HPDE6-E6E7 (cell line): ENCODE measurements around the gene FIGNL2.
"Not testable (repeated sequence)": the region's sequence is repeated elsewhere in the genome, so short reads cannot be mapped to it uniquely, and the experiment has no call there.

Experiments used
- DNase-seq: peaks from one replicate; pipeline ENCODE4 v3.0.0; 2011; ENCODE audit warnings: missing footprints; ENCODE audit errors: extremely low spot score

FIGNL2 gene

DNA sequence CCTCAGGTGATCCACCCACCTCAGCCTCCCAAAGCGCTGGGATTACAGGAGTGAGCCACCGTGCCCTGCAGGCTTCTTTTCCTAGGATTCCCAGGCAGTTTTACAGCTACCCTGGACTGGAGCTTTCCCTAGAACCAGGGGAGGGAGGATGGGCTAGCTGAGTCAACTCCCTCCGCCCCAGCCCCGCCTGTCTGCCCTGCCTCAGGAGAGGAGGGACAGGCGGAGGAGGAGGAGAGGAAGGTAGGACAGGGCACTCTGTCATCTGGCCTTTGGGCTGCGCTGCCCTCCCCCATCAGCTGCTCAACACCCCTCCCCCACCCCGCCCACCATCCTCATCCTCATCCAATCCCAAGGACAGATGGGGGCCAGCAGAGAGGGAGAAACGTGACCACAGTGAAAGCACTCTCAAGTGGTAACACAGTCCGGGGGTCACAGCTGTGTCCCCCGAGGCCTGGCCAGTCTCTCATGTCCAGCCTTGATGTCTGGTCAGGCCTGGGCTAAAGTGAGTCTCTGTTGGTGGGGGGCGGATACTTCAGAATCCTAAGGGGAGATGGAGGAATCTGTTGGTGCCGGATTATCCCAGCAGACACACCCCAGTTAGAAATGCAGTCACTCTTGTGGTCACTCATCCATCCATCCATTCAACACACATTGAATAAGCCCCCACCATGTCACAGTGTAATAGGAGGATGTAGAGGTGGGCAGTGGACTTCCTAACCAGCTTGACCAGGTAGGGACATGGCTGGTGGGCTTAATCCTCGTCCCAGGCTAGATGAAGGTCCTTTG, 12.3 kb downstream of the FIGNL2 start:
- peak; percentile 27 for DNase-seq

DNA sequence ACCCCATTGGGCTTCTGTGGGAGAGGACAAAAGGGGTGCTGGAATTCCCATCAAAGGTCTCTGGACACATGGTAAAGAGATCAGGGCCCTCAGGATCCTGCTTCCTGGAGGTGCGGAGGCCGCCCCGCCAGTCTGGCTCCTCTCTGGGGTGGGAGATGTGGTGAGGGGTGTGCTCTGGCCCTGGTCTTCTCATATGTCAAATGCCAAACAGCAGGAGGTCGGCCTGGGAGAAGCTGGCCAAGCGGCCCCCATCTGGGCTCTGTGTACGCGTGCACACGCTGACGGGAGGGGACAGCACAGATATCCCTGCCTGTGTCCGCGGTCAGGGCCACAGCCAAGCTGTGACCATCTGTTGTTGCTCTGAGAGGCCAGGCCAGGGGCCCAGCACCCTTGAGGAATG, 14.1 kb downstream of the FIGNL2 start:
- DNase-seq: no peak

DNA sequence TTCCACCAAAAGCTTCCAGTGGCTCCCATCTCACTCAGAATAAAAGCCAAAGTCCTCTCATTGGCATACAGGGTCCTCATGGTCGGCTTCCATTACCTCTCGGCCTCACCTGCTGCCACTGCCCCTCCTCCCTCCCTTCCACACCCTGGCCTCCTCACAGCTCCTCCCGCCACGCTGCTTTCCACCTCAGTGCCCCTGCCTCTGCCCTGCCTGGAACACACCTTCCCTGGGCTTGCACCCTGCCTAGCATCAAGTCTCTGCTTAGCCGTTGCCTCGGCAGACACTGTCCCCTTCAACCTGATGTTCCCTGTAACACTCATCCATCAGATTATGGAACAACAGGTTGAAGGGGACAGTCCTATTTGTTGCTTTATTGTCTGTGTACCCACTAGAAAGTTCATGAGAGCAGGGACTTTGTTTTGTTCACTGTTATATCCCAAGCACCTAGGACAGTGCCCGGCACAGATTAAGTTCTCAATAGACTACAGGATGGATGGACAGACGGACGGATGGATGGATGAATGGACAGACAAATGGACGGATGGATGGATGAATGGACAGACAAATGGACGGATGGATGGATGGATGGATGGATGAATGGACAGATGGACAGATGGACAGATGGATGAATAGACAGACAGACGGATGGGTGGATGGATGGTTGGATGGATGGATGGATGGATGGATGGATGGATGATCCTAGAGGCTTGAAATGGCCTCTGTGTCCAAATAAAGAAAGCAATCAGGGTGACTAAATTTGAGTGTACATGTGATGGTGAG, 14.9 kb downstream of the FIGNL2 start:
- no peak for DNase-seq

DNA sequence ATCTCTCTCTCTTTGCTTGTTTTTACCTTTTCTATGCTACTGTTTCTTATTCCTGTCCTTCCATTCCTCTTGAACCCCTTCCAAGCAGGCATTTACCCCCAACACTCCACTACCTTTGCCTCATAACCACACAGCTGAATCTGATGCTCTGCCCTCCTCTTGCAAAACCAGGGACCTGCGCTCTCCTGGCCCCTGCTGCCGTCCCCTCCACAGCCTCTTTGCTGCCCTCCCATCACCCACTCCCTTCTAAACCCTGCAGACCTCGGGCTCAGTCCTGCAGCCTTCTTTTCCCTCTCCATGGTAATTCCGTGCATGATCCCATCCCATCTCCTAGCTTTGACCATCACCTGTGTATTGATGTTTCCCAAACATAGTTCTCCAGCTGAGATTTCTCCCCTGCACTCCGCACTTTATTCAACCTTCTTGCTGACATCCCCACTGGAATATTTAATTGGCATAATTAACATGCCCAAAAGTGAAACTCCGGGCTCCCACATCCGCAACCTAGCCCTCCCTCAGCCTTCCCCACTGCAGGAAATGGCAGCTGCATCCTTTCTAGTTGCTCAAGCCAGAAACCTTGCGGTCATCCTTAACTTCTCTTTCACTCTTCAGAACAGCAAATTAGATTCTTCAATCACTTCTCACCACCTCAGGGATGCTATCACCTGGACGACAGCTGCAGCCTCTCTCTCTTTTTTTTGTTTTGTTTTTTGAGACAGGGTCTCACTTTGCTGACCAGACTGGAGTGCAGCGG, 16.0 kb downstream of the FIGNL2 start:
- no peak for DNase-seq

DNA sequence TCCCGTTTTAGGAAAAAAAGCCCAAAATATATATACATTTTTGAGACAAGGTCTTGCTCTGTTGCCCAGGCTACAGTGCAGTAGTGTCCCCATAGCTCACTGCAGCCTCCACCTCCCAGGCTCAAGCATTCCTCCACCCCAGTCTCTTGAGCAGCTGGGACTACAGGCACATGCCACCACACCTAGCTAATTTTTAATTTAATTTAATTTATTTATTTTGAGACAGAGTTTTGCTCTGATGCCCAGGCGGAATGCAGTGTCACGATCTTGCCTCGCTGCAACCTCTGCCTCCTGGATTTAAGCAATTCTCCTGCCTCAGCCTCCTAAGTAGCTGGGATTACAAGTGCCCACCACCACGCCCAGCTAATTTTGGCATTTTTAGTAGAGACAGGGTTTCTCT, 16.7 kb downstream of the FIGNL2 start:
- not testable (repeated sequence) for DNase-seq

DNA sequence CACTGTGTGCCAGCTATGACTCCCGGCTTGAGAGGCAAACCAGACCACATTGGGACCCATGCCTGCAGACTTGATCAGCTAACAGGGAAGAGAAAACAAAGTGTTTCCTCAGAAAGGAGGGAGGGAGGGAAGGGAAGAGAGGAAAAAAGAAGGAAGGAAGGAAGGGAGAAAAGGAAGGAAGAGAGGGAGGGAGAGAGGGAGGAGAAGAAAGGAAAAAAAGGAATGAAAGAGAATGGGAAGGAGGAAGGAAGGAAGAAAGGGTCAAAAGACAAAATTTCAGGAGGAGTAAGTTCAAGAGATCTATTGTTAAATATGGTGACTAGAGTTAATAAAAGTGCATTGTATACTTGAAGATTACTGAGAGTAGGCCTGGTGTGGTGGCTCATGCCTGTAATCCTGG, 18.9 kb downstream of the FIGNL2 start:
- DNase-seq: no peak

DNA sequence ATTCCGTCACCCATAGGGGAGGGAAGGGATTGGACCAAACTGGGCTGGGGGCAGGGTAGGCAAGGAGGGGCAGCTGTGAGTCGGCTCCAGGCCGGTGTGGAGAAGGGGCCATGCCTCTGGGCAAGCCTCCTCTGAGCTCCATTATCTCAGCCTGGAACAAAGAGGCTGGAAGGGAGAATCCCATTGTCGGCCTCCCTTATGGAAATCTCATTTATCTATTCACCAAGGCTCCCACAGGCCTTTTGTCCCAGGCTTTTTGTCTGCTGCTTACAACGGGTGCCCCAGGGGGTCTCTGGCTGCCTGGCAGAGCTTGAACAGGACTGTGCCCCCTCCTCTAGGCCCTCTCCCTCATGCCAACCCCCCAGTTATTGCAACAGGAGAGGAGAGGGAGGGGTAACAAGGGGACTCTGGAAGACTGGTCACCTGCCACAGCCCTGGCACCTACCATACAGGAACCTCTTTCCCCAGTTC, 19.5 kb downstream of the FIGNL2 start:
- DNase-seq: no peak

DNA sequence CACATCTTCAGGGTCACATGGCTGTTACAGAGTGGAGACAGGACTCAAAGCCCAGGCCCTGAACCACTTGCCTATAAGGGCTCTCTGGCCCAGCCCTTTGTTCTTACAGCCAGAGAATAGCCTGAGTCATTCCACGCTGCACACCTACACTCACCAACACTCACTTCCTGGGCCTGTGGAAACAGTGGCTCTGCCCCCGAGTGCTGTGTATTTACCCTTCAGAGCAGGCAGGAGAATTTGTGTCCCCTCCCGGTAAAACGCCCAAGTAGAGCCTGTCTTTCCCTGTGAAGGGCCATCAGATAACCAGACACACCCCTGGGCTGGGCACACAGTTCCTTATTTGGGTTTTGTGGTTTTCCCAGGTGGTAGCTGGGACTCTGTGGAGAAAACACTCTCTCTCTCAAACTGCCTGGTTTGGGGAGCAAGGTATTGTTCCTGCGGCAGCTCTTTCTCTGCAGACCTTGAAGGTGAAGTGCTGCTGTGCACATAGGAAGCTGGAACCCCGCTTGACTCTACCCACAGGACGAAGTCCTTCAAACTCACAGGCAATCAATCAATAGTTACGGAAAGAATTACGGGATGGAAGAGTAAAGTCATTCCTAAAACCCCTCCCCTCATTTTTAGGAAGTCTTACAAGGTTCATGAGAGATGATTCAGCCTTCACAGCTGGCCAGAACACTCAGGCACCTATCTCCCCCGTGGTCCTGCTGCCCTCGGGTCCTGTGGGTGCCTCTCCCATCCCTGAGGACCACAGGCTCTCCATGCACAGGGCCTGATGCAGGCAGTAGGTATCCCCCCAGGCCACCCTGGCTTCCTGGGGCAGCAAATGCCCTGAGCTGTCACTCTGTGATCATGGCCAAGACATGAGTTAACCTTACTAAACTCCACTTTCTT, 20.3 kb downstream of the FIGNL2 start:
- peak; percentile 33 for DNase-seq

DNA sequence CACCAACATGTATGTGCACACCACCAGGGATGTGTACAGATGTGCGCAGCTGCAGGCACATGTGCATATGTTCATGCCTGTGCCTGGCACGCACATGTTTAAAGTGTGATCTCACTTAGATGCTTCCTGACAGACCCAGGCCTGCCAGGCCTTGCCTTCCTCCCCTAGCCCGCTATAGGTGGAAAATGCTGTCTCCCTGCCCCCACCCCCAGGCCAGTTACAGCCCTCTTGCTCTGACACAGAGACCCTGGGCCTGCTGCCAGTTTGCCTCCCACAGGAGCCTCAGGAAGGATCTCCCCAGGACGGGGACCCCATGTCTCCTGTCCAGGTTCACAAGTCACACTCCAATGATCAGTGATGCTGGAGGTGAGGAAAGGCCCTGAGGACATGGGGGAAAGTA, 21.6 kb downstream of the FIGNL2 start:
- no peak for DNase-seq

DNA sequence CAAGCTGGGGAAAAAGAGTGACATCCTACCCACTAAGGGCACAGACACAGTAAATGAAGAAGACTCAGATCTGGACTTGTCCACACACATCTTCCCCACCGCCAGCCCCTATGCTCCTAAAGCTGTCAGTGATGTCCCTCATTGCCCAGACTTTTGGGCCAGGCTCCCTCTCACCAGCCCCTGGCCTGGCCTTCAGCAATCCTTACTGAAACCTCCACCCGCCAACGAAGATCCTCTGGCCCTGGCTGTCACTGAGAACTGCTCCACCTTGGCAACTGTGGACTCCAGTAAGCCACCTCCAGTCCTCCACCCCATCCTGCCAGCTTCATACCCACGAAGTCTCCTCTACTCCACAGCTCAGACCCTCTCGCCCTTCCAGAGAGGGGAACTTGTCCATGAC, 23.3 kb downstream of the FIGNL2 start:
- DNase-seq: no peak

DNA sequence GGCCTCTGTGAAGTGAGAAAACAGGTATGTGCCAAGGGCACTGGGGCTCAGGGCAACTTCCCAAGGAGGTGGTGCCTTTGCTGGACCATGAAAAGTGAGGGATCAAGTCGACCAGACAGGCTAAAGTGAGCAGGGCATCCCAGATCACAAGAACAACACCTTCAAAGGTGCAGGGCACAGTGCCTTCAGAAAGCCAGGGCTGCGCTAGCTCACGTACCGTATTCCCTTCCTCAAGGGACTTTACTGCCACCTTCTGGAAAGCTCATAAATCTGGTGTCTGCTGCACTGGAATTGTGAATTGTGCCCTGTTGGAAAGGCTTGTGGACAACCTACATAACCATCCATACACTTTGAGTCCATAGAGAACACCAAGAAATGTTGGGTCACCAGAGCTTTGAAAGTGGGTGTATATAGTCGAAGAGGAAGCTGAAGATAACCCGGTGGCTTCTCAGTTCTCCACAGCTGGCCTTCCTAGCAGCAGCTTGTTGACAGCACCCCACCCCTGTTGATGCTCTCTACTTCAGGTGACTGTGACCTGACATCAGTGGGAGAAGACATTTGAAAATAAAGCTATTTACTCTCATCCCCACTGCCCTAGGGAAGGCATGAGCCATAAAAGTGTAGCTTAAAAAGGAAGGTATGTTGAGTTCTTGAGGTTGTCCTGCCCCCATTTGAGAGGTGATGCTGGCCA, 24.5 kb downstream of the FIGNL2 start:
- DNase-seq: peak; percentile 56

DNA sequence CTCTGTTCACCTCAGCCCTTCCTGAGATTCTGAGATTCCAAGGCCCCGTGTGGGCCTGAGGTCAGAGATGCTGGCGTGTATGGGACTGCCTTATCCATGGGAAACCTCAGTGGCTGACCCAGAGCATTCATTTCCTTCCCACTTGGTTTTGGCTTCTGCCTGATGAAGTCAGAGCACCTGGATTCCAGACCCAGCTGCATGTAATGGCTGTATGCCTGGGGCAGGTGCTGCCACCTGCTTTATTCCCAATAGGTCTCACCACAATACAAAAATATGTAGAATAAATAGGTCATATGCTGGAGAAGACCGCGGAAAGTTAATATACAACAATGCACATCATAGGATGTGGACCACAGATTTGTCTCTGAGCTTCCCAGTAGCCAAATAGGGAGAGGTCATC, 25.6 kb downstream of the FIGNL2 start:
- no peak for DNase-seq

DNA sequence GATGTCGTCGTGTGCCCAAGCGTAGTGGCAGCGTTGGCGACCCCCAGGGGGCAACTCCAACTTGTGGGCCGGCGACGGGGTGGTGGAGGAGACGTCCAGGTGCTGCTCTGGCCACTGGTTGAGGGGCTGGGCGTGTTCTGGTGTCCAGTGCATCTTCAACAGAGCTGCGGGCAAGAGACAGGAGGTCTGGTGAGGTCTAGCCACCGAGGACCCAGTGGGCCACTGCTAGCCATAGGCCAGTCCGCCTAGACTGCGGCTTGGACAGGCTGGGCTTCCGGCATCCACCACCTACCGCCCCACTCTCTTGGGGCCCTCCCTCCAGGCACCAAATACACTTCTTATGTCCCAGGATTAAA, 26.3 kb downstream of the FIGNL2 start:
- no peak for DNase-seq

DNA sequence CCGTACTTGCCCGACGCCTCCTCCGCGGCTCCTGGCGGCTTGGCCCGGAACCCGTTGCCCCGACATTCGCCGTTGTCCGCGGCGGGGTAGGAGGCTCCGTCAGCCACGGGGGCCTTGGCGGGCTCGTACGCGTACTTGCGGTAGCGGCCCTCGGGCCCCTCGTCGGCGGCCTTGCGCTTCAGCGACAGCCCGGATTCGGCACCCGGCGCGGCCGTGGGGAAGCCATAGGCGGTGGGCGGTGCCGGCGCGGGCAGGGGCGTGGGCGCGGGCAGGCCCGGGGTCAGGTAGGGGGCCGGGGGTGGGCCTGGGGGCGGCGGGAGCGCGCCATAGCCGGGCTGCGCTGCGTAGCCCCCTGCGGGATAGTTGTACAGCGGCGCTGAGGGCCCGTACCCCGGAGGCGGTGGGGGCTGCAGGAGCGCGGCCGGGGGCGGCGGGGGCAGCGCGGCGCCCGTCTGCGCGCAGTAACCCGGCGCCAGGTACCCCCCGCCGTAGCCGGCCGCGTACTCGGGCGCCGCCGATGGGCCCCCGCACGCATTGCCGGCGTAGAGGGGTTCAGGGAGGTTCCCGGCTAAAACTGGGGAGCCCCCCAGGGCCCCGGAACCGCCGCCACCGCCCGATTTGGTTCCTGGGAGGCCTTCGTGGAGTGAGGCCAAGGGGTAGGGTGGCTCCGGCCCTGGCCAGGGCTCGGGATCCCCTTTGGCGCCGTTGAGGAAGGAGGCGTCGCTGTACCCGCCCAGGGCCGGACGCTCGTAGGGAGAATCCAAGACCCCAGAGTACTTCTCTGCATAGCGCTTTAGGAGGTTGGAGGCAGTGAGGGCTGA, 26.9 kb downstream of the FIGNL2 start:
- no peak for DNase-seq

DNA sequence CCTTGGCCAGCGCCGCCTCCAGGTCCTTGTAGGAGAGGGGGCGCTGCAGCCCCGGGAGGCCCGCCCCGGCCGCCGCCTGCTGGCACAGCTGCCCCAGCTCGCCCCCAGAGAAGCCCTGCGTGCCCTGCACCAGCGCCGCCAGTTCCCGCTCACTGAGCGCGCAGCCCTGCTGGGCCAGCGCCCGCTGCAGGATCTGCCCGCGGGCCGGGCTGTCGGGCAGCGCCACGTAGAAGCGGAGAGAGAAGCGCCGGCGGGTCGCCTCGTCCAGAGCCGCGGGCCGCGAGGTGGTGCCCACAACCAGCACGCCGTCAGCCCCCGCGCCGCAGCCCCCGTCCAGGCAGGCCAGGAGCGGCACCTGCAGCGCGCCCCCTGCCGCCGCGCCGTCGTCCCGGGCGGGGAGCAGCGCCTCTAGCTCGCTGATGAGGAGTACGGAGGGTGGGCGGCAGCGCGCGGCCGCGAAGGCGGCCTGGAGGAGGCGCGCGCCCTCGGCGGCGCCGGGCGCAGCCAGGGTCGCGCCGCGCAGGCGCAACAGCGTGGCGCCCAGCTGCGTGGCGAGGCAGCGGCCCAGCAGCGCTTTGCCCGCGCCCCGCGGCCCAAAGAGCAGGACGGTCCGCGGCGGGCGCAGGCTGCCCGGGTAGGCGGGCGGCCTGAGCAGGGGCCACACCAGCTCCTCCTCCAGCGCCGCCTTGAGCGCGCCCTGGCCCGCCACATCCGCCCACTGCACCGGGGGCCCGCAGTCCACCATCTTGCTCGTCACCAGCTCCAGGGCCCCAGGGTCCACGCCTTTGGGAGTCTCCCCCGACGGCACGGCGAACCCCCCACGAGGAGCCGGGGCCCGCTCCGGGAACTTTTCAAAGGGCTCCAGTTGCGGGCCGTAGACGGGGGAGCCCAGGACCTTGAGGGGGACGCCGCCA, 27.7 kb downstream of the FIGNL2 start:
- DNase-seq: no peak

DNA sequence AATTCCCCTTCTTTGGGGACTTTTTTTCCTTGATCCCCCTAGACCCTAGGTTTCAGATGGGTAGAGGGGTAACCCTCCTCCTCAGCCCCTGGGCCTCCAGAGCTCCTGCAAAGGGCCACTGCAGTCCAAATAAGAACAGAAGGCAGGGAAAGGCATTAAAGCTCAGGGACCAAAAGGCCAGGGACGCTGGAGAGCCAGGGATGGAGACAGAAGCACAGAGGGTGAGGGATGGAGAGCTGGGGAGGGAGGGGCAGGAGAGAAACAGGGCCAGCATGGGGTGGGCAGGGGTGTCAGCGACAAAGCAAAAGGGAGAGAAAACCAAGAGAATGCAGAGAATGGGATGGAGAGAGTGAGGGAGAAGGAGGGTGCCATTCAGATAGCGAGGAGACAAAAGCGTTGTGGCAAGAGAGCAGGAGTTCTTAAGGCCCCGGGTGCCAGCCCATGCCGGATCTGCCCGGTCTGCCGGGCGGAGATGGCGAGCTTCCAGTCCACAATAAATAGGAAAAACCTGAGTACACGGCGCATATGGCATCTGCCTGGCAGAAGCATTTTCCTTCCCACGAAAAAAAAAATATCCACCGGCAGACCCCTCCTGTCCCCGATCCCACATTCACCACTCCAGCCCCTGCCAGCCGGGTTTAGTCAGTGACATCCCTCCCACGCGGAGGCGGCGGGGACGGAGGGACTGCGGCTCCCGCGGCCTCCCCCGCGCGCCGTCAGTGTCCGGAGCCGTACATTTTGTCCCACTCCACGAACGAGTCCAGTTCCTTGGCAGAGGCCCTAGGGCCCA, 28.6 kb downstream of the FIGNL2 start:
- DNase-seq: no peak

DNA sequence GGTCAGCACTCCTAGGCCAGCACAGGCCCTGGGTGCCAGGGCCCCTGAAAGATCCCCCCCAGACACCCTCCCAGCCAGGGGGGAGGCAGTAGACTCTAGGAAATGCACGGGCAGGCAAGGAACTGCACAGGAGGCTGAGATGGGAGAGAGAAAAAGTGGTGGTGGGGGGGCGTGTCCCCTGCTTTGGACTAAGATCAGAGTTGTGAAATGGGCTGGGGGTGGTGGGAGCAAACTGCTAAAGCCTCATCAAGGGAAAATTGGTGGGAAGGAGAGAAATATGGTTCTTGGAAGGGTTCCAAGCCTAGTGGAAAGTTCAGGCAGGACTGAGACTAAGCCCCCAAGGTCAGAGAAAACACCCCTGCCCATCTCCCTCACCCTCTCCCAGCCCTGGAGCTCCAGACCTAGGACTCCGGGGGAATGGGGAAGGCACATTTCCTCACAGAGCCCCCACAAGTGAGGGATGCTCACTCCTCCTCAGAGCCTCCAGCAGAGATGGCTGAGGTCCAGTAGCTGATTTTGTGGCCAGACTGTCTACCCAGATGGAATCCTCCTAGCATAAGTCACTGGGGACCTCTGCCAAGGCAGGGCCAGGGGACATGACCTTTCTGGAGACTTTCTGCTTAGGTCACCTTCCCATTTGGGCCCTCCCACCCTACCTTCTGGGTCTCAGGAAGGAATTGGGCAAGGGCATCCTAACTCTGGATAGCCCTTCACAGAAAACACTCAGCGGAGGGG, 29.8 kb downstream of the FIGNL2 start:
- no peak for DNase-seq
